K562 (cell line): ENCODE results near the gene ETV2. TPM values are rescaled to one million over a fixed set of nuclear protein-coding genes. Genes with fewer than 3 reads are reported as not detected.
A peak's percentile ranks its signal among the peaks of the same experiment; 100 is the strongest.

Experiments
- BRF2 ChIP-seq: IDR thresholded peaks from 3 replicates; pipeline ENCODE4 v1.6.1; 2011; ENCODE audit warnings: borderline replicate concordance, mild to moderate bottlenecking; ENCODE audit not compliant: insufficient read length, insufficient read depth
- C11orf30 ChIP-seq: fragments of 450-650 bp; IDR thresholded peaks from 2 replicates; pipeline ENCODE4 v1.6.1; 2016; ENCODE audit warnings: low read depth, mild to moderate bottlenecking
- ELF2 ChIP-seq: fragments of 250-450 bp; sonication (Bioruptor Pico); IDR thresholded peaks from 2 replicates; pipeline ENCODE4 v1.5.0; 2021; ENCODE audit warnings: mild to moderate bottlenecking
- ELF4 ChIP-seq: fragments of 450-650 bp; formaldehyde crosslinking; IDR thresholded peaks from 2 replicates; pipeline ENCODE4 v1.4.0; 2022; ENCODE audit warnings: missing genetic modification characterization
- FOS ChIP-seq: IDR thresholded peaks from 3 replicates; pipeline ENCODE4 v1.6.1; 2011; ENCODE audit not compliant: insufficient read length; ENCODE audit errors: extremely low read depth
- HINFP ChIP-seq: fragments of 450-650 bp; conservative IDR thresholded peaks from 2 replicates; pipeline ENCODE4 v1.6.1; 2016; ENCODE audit warnings: missing genetic modification characterization, low read depth, mild to moderate bottlenecking, control low read depth, missing compliant biosample characterization
- JUND ChIP-seq, 2 experiments: IDR thresholded peaks; 2 replicates in 1 of 2; 3 replicates in 1 of 2; pipeline ENCODE4 v1.6.1; 2011; ENCODE audit warnings: borderline replicate concordance in 2 of 2, low read depth in 2 of 2, low read length in 2 of 2, improper control_type of control experiment in 1 of 2, missing biosample characterization in 1 of 2, missing genetic modification characterization in 1 of 2, missing genetic modification reagents in 1 of 2
- KAT7 ChIP-seq: sonication (generic); formaldehyde crosslinking; IDR thresholded peaks from 2 replicates; pipeline ENCODE4 v1.8.0; 2022; ENCODE audit warnings: missing genetic modification reagents, mild to moderate bottlenecking, borderline replicate concordance
- NEUROD1 ChIP-seq: fragments of 150-350 bp; IDR thresholded peaks from 2 replicates; pipeline ENCODE4 v1.6.1; 2014; ENCODE audit warnings: borderline replicate concordance, low read length, low read depth; ENCODE audit not compliant: partially characterized antibody
- PML ChIP-seq: IDR thresholded peaks from 2 replicates; pipeline ENCODE4 v1.6.1; 2012; ENCODE audit warnings: low read length, inconsistent platforms
- PTRF ChIP-seq: fragments of 450-650 bp; IDR thresholded peaks from 2 replicates; pipeline ENCODE4 v1.6.1; 2016; ENCODE audit warnings: mild to moderate bottlenecking, missing genetic modification characterization, missing compliant biosample characterization
- RBM34 ChIP-seq: fragments of 200-400 bp; formaldehyde crosslinking; IDR thresholded peaks from 2 replicates; pipeline ENCODE4 v1.6.1; 2018; ENCODE audit warnings: low read length, borderline replicate concordance; ENCODE audit not compliant: insufficient read depth
- THAP7 ChIP-seq: fragments of 250-450 bp; sonication (Bioruptor Pico); IDR thresholded peaks from 2 replicates; pipeline ENCODE4 v1.5.0; 2021
- UBTF ChIP-seq, 2 experiments: IDR thresholded peaks; 2 replicates each; pipeline ENCODE4 v1.6.1; 2012; ENCODE audit warnings: improper control_type of control experiment in 2 of 2, low read depth in 2 of 2, low read length in 2 of 2, borderline replicate concordance in 1 of 2
- YBX1 ChIP-seq: fragments of 450-650 bp; IDR thresholded peaks from 2 replicates; pipeline ENCODE4 v1.7.1; 2016; ENCODE audit warnings: mild to moderate bottlenecking
- ZEB2 ChIP-seq: fragments of 450-650 bp; IDR thresholded peaks from 2 replicates; pipeline ENCODE4 v1.6.1; 2016
- ZNF134 ChIP-seq: fragments of 250-450 bp; sonication (Bioruptor Pico); conservative IDR thresholded peaks from 2 replicates; pipeline ENCODE4 v1.4.0; 2020
- ZNF507 ChIP-seq: conservative IDR thresholded peaks from 2 replicates; pipeline ENCODE4 v1.6.1; 2017; ENCODE audit warnings: missing genetic modification characterization, missing compliant biosample characterization
- ZNF644 ChIP-seq: fragments of 200-800 bp; sonication (Bioruptor generic); IDR thresholded peaks from 2 replicates; pipeline ENCODE4 v1.6.1; 2016; ENCODE audit warnings: low read depth, missing genetic modification characterization, missing compliant biosample characterization
- ZNF79 ChIP-seq: fragments of 250-450 bp; sonication (Bioruptor Pico); IDR thresholded peaks from 2 replicates; pipeline ENCODE4 v1.4.0; 2020; ENCODE audit warnings: low read depth, mild to moderate bottlenecking, moderate library complexity
- polyA plus RNA-seq, 8 experiments: library from polyadenylated mRNA; depleted of rRNA in 4 of 8; stranded (reverse) in 5 of 8; unstranded in 3 of 8; fragments of >200 nt; fragmentation: Nextera tagmentation in 2 of 8; fragmentation: Illumina TruSeq in 1 of 8; extraction: Ambion mirVana in 2 of 8; extraction: Trizol in 1 of 8; gene quantifications; 2 replicates each; pipeline versions ENCODE4 v1.2.1 to v1.2.3, GENCODE V29; 2011 to 2014; ENCODE audit warnings: inconsistent platforms in 1 of 8, missing spikeins in 1 of 8
- total RNA-seq, 7 experiments: library from RNA; depleted of rRNA in 6 of 7; stranded (reverse); fragments of >200 nt in 6 of 7; fragmentation: Illumina TruSeq in 2 of 7; extraction: Trizol in 2 of 7; gene quantifications; 2 replicates each; pipeline versions ENCODE4 v1.2.1 to v1.2.3, GENCODE V29; 2011 to 2021; ENCODE audit warnings: low replicate concordance in 1 of 7
- TF ChIP-seq, protein P1 (sequence below): sonication (generic); formaldehyde crosslinking; IDR thresholded peaks from 2 replicates; pipeline ENCODE4 v1.8.0; 2022; ENCODE audit warnings: mild to moderate bottlenecking, missing genetic modification reagents

The ETV2 gene
- total and polyA plus RNA-seq, 9 of the 15 experiments (the other 6 are each of a cell fraction or from before 2014, with no cell fraction given), result 0.11 to 3.7 (median 0.55) TPM

- peak; percentile 93 for TF ChIP-seq NEUROD1
- no peak for TF ChIP-seq THAP7 (CRISPR knock-in tag)
- peak; percentile 98 for TF ChIP-seq JUND (IDR thresholded peaks at IDR 0.05; ENCODE audit: borderline replicate concordance, low read depth, low read length)
- TF ChIP-seq JUND (tag; IDR thresholded peaks at IDR 0.05; ENCODE audit: borderline replicate concordance, low read depth, low read length), result peak; percentile 94; the same call in 2 of the 3 replicates
- TF ChIP-seq ELF4 (CRISPR knock-in tag), result no peak
- TF ChIP-seq ZEB2, result no peak
- TF ChIP-seq, protein P1, sequence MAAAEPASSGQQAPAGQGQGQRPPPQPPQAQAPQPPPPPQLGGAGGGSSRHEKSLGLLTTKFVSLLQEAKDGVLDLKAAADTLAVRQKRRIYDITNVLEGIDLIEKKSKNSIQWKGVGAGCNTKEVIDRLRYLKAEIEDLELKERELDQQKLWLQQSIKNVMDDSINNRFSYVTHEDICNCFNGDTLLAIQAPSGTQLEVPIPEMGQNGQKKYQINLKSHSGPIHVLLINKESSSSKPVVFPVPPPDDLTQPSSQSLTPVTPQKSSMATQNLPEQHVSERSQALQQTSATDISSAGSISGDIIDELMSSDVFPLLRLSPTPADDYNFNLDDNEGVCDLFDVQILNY, result no peak
- no peak for TF ChIP-seq KAT7 (CRISPR knock-in tag)
- no peak for TF ChIP-seq ZNF644 (tag)
- no peak for TF ChIP-seq RBM34
- TF ChIP-seq HINFP (tag), result no peak
- TF ChIP-seq UBTF (IDR thresholded peaks at IDR 0.05; ENCODE audit: borderline replicate concordance in 1 of 2, low read depth in 2 of 2, low read length in 2 of 2), result peak in 1 of 2 experiments; percentile 56; a peak in 1 of 4 replicates
- TF ChIP-seq ZNF79, result no peak
- TF ChIP-seq YBX1, result no peak
- no peak for TF ChIP-seq BRF2
- no peak for TF ChIP-seq ZNF507
- TF ChIP-seq PML, result peak; percentile 49; the same call in 1 of the 2 replicates
- TF ChIP-seq PTRF (tag), result no peak
- peak; percentile 100 for TF ChIP-seq C11orf30
- TF ChIP-seq ZNF134, result no peak
- TF ChIP-seq ELF2 (CRISPR knock-in tag), result peak; percentile 82; the same call in 1 of the 2 replicates
- TF ChIP-seq FOS, result peak; percentile 92
Observed at GRCh38 chr19:35628565-35629331, 12.8 kb upstream of the ETV2 start, which contains the start of gene RBM42 (continued).
